ENCODE data around the gene CYFIP1.

GRCh38 chr15:22952796-22953579 is 27.2 kb downstream of the CYFIP1 start:
- TF ChIP-seq CTCF (IDR thresholded peaks at IDR 0.05 in 2 of 3, conservative IDR thresholded peaks at IDR 0.05 in 1 of 3; ENCODE audit: control insufficient read depth in 2 of 3, extremely low read depth in 1 of 3, insufficient read depth in 1 of 3, low read depth in 3 of 3, low read length in 3 of 3): no peak
- no peak for TF ChIP-seq KDM1A (IDR thresholded peaks at IDR 0.05; ENCODE audit: borderline replicate concordance)
- no peak for TF ChIP-seq YY1 (IDR thresholded peaks at IDR 0.05; ENCODE audit: low read depth, low read length)
- no peak for TF ChIP-seq EP300 (IDR thresholded peaks at IDR 0.05; ENCODE audit: borderline replicate concordance in 1 of 2, control insufficient read depth in 1 of 2, low read depth in 2 of 2, low read length in 2 of 2)
- no peak for TF ChIP-seq CHD2 (IDR thresholded peaks at IDR 0.05; ENCODE audit: borderline replicate concordance, low read depth, low read length)
- no peak for TF ChIP-seq GABPA (IDR thresholded peaks at IDR 0.05; ENCODE audit: low read depth)

All from GM12878 (cell line).